Glutamatergic neuron (in vitro differentiated cells): ENCODE measurements around the gene SEMA3G. TPM values are rescaled to one million over a fixed set of nuclear protein-coding genes. Genes with fewer than 3 reads are reported as not detected.
A peak's percentile ranks its signal among the peaks of the same experiment; 100 is the strongest.

Source experiments
- DNase-seq: peaks from one replicate; pipeline ENCODE4 v3.0.0; 2022
- H3K27ac Mint-ChIP-seq: one replicate; pipeline ENCODE4 v1.8.0; 2020; ENCODE audit warnings: mild to moderate bottlenecking, mixed read lengths, inconsistent platforms; ENCODE audit not compliant: unreplicated experiment
- H3K27me3 Mint-ChIP-seq: one replicate; pipeline ENCODE4 v1.8.0; 2020; ENCODE audit warnings: mild to moderate bottlenecking, moderate library complexity, mixed read lengths, inconsistent platforms; ENCODE audit not compliant: unreplicated experiment
- H3K36me3 Mint-ChIP-seq: one replicate; pipeline ENCODE4 v1.8.0; 2020; ENCODE audit warnings: mild to moderate bottlenecking, mixed read lengths, inconsistent platforms; ENCODE audit not compliant: unreplicated experiment
- H3K4me1 Mint-ChIP-seq: one replicate; pipeline ENCODE4 v1.8.0; 2020; ENCODE audit warnings: mild to moderate bottlenecking, low read depth, mixed read lengths, inconsistent platforms; ENCODE audit not compliant: unreplicated experiment
- H3K4me3 Mint-ChIP-seq: one replicate; pipeline ENCODE4 v1.8.0; 2020; ENCODE audit warnings: mild to moderate bottlenecking, mixed read lengths, inconsistent platforms; ENCODE audit not compliant: unreplicated experiment
- H3K9me3 Mint-ChIP-seq: one replicate; pipeline ENCODE4 v1.8.0; 2020; ENCODE audit warnings: mild to moderate bottlenecking, moderate library complexity, mixed read lengths, inconsistent platforms; ENCODE audit not compliant: unreplicated experiment
- total RNA-seq: library from RNA; stranded (reverse); fragmentation: NEBNext Ultra II Directional; extraction: Animal tissue kit (Norgen Biotek cat#: 25700); gene quantifications from one replicate; pipeline ENCODE4 v1.2.1, GENCODE V29; 2021; ENCODE audit not compliant: unreplicated experiment
- TF ChIP-seq, protein P1 (sequence below): fragments of 200-600 bp; sonication (generic); IDR thresholded peaks from one replicate; pipeline ENCODE4 v1.5.0; 2021; ENCODE audit not compliant: partially characterized antibody, unreplicated experiment

SEMA3G gene
- total RNA-seq, 1 donor from 2014 or later = 0.59 TPM

- H3K4me3 Mint-ChIP-seq = no peak overlapping the region
- DNase-seq = no peak
- H3K4me1 Mint-ChIP-seq = peaks cover 4% of the 10 kb centered on the region
- no peak overlapping the region for H3K27ac Mint-ChIP-seq
- peaks cover 5% of the 10 kb centered on the region for H3K9me3 Mint-ChIP-seq
- TF ChIP-seq, protein P1, sequence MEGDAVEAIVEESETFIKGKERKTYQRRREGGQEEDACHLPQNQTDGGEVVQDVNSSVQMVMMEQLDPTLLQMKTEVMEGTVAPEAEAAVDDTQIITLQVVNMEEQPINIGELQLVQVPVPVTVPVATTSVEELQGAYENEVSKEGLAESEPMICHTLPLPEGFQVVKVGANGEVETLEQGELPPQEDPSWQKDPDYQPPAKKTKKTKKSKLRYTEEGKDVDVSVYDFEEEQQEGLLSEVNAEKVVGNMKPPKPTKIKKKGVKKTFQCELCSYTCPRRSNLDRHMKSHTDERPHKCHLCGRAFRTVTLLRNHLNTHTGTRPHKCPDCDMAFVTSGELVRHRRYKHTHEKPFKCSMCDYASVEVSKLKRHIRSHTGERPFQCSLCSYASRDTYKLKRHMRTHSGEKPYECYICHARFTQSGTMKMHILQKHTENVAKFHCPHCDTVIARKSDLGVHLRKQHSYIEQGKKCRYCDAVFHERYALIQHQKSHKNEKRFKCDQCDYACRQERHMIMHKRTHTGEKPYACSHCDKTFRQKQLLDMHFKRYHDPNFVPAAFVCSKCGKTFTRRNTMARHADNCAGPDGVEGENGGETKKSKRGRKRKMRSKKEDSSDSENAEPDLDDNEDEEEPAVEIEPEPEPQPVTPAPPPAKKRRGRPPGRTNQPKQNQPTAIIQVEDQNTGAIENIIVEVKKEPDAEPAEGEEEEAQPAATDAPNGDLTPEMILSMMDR = no peak
- no peaks in the 10 kb centered on the region for H3K36me3 Mint-ChIP-seq
- H3K27me3 Mint-ChIP-seq = peaks cover 2% of the 10 kb centered on the region
Measured at GRCh38 chr3:52420388-52420787, 24.5 kb downstream of the SEMA3G start.

DNA sequence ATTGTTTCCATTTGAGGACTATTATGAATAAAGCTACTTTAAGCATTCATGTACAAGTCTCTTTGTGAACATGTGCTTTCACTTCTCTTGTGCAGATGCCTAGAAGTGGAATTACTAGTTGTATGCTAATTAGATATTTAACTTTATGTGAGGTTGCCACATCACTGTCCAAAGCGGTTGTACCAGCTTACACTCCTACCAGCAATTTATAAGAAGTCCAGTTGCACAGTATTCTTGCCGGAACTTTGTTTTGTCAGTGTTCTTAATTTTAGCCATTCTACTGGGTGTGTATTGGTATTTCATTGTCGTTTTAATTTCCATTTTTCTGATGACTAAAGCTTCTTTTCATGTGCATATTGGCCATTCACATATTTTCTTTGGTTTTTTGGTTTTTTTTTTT lies 29.1 kb downstream of the SEMA3G start:
- no peak for DNase-seq
- TF ChIP-seq, protein P1 = no peak
- Mint-ChIP-seq H3K4me3 (no peak overlapping the region), H3K36me3 (no peaks in the 10 kb centered on the region), H3K9me3 (peaks cover 2% of the 10 kb centered on the region), H3K27ac (no peak overlapping the region), H3K4me1 (peaks cover 11% of the 10 kb centered on the region), H3K27me3 (no peaks in the 10 kb centered on the region)

DNA sequence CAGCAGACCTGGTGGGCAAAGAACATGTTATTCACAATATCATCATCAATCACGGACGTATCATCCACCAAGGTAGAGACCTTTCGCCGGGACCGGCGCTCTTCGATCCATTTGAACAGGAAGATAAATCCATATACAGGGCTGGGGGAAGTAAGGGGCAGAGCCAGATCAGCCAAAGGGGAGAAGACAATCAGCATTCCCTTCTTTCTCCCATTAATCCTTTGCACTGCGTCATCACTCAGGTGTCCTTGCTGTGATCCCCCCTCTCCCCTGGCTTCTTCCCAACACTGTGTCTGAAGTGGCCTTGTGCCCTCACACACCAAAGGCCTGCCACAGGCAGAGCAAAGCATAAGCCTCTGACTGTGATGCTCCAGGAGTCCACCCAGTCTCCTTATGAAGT lies 36.4 kb downstream of the SEMA3G start:
- DNase-seq = no peak
- Mint-ChIP-seq H3K27ac (peak overlapping the region; percentile 93), H3K4me1 (peaks cover 19% of the 10 kb centered on the region), H3K9me3 (peaks cover 2% of the 10 kb centered on the region), H3K27me3 (peaks cover 8% of the 10 kb centered on the region), H3K4me3 (peak overlapping the region; percentile 95), H3K36me3 (no peaks in the 10 kb centered on the region)
- TF ChIP-seq, protein P1 = no peak

- H3K4me3 Mint-ChIP-seq = no peak overlapping the region
- H3K4me1 Mint-ChIP-seq = peaks cover 19% of the 10 kb centered on the region
- H3K27ac Mint-ChIP-seq = no peak overlapping the region
- no peak for DNase-seq
- TF ChIP-seq, protein P1 = no peak
- peaks cover 2% of the 10 kb centered on the region for H3K9me3 Mint-ChIP-seq
- H3K36me3 Mint-ChIP-seq = no peaks in the 10 kb centered on the region
- H3K27me3 Mint-ChIP-seq = peaks cover 8% of the 10 kb centered on the region
Measured at GRCh38 chr3:52407779-52408178, 37.1 kb downstream of the SEMA3G start.

DNA sequence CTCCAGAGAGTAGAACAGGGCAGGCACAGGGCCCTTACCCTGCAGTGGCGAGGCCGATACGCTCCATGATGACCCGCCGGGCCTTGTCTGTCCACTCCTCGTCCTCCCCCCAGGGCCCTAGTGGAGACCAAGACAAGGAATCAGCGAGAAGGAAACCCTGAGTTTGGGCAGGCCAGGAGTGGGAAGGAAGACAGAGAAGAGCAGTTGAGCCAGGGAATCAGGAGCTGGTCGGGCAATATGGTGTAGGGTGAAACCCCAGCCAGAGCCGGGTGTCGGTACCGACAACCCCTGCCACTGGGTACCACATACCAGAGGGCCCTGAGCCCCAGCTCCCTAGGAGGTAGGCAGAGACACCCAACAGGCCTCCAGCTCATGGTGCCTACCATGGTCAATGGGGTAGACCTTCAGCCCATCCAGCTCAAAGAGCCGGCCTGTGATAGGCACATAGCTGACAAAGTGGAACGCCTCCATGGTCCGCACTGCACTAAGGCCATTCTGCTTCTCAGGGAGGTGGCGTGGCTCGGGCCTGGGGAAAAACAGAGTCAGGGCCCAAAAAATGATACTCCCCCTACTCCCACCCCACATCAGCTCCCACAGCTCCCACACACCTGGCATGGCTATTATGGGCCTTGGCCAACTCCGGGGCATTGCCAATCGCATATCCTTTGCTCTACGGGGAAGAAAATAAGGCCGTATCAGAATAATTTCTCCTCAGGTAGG lies 38.0 kb downstream of the SEMA3G start:
- Mint-ChIP-seq H3K27me3 (peaks cover 8% of the 10 kb centered on the region), H3K4me1 (peaks cover 19% of the 10 kb centered on the region), H3K27ac (no peak overlapping the region), H3K4me3 (no peak overlapping the region), H3K9me3 (peaks cover 2% of the 10 kb centered on the region), H3K36me3 (no peaks in the 10 kb centered on the region)
- TF ChIP-seq, protein P1 = no peak
- no peak for DNase-seq
